ENCODE measurements around the gene KCNQ1OT1.

DNA sequence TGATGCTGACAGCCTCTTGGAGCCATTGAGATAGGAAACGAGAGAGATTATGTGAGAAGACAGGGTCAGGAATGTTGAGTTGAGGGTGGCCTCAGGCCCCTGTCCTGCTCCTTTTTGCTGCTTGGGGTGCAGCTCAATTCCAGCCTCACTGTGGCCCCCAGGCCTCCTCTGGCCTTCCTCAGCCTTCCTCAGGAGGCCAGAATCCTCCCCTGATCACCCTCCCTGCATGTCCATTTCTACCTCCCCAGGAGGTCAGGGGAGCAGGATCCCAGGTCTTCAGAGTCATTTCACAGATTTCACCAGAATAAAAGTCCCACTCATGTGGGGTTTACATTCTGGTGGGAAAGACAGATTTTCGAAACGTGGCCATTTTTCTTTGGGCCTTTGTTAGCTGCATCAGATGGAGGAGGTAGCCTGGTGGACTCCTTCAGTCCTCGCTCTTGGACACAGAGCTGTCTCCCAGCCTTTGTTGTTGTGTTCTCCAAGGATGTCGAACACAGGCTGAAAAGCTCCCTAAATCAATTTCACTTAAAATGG lies 2.2 kb upstream of the KCNQ1OT1 start:
- TF ChIP-seq EZH2 (IDR thresholded peaks at IDR 0.05) = no peak
- TF ChIP-seq, protein P1, sequence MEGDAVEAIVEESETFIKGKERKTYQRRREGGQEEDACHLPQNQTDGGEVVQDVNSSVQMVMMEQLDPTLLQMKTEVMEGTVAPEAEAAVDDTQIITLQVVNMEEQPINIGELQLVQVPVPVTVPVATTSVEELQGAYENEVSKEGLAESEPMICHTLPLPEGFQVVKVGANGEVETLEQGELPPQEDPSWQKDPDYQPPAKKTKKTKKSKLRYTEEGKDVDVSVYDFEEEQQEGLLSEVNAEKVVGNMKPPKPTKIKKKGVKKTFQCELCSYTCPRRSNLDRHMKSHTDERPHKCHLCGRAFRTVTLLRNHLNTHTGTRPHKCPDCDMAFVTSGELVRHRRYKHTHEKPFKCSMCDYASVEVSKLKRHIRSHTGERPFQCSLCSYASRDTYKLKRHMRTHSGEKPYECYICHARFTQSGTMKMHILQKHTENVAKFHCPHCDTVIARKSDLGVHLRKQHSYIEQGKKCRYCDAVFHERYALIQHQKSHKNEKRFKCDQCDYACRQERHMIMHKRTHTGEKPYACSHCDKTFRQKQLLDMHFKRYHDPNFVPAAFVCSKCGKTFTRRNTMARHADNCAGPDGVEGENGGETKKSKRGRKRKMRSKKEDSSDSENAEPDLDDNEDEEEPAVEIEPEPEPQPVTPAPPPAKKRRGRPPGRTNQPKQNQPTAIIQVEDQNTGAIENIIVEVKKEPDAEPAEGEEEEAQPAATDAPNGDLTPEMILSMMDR (IDR thresholded peaks at IDR 0.05) = no peak
